OCI-LY3 (cell line): ENCODE measurements around the gene PTPN20.
"Not testable (repeated sequence)": the region's sequence is repeated elsewhere in the genome, so short reads cannot be mapped to it uniquely, and the experiment has no call there.

Experiments used
- CTCF ChIP-seq: fragments of 200-600, 300-600 bp; sonication (generic); IDR thresholded peaks from 2 replicates; pipeline ENCODE4 v1.5.1; 2014; ENCODE audit warnings: antibody characterized with exemption, low read length, low read depth
- EZH2phosphoT487 ChIP-seq: fragments of 200-600 bp; shearing (Covaris generic); IDR thresholded peaks from 2 replicates; pipeline ENCODE4 v1.6.1; 2018; ENCODE audit warnings: antibody characterized with exemption, mixed run types, low read depth

DNA sequence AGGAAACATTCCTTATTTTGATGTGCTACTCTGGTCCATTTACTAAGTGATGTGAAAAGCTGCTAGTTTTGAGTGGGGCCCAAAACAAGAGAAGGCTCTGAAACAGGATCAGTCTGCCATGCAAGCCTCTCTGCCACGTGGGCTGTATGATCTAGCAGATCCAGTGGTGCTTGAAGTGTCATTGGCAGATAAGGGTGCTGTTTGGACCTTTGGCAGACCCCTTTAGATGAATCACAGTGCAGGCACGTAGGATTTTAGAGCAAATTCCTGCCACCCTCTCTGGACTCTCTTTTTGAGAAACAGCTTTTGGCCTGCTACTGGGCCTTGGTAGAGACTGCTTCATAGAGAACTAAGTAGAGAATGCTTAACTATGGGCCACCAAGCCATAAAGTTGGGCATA is 69.0 kb downstream of the PTPN20 start:
- TF ChIP-seq CTCF, EZH2phosphoT487: not testable (repeated sequence)
